SU-DHL-6 (cell line): ENCODE data around the gene SMURF2.

ENCODE experiments used
- CTCF ChIP-seq: fragments of 200-600 bp; sonication (generic); IDR thresholded peaks from one replicate; pipeline ENCODE4 v1.5.1; 2017; ENCODE audit warnings: antibody characterized with exemption, mild to moderate bottlenecking, low read length, moderate library complexity; ENCODE audit not compliant: insufficient read depth, poor library complexity, severe bottlenecking
- EZH2phosphoT487 ChIP-seq: fragments of 200-600 bp; sonication (generic), shearing (Covaris generic); conservative IDR thresholded peaks from 2 replicates; pipeline ENCODE4 v1.6.1; 2018; ENCODE audit warnings: mild to moderate bottlenecking, antibody characterized with exemption, low read length, moderate library complexity, mixed read lengths

- no peak for TF ChIP-seq CTCF
- no peak for TF ChIP-seq EZH2phosphoT487
These were observed 115.4 kb downstream of the SMURF2 start for GRCh38 chr17:64546716-64547115.
